ENCODE data around the gene KIFC1. TPM values are rescaled to one million over a fixed set of nuclear protein-coding genes. Genes with fewer than 3 reads are reported as not detected.

Gene KIFC1
- total and polyA plus RNA-seq, 9 of the 15 experiments (the other 6 are each of a cell fraction or from before 2014, with no cell fraction given) = 1.3 to 95.2 (median 76.9) TPM

DNA sequence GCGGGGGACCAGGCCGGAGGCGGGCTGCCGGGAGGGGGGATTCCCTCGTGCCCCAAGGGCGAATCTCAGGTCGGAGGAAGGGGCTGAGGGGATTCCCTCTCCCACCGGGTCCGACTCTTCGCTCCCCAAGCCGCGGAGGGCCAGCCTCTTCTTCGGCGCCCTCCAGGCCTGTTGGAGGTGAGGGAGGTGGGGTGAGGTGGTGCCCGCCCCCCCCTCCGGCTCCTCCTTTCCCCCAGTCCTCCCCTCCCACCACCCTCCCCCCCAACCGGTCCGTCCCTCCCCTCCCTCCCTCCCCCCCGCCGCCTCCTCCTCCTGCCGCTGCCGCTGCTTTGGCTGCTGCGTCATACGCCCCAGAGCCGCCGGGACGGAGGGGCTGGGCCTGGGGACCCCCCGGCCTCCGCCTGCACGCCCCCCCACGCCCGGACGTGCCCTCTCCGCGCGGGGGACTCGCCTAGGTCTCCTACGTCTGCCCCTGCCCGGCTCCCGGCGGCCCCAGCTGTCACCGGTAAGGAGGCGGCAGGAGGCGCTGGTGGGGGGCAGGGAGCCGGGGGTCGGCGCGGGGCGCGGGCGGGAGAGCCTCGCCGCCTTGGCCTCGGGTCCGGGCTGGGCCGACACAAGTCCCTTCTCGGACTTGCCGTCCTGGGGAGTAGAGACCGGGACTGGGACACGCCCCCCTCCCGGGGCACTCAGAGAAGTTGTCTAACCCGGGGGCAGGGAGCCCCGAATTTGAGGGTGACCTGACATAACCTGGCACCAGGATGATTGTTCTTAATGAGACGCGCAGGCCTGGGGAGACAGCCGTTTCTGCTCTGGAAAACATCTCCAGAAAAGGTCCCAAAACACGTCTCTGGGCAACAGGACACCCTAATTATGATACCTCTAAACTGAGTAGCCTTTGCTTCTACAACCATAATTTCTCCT is 19.3 kb downstream of the KIFC1 start, which contains the start of gene PHF1 (continued):
- peak in 1 of 2 experiments; percentile 74; a peak in 2 of 4 replicates for TF ChIP-seq HDAC1 (IDR thresholded peaks at IDR 0.05)
- TF ChIP-seq ZNF780A (CRISPR knock-in tag; IDR thresholded peaks at IDR 0.05) = no peak
- TF ChIP-seq HNRNPH1 (optimal IDR thresholded peaks at IDR 0.05; ENCODE audit: low read depth, low read length) = no peak
- no peak for TF ChIP-seq SP2 (IDR thresholded peaks at IDR 0.05; ENCODE audit: extremely low read depth, low read depth, low read length, poor library complexity, severe bottlenecking)
- TF ChIP-seq BHLHE40 (IDR thresholded peaks at IDR 0.05; ENCODE audit: low read length) = no peak
- TF ChIP-seq ZKSCAN8 (CRISPR knock-in tag; IDR thresholded peaks at IDR 0.05) = no peak
- no peak for TF ChIP-seq ZNF75A (CRISPR knock-in tag; IDR thresholded peaks at IDR 0.05)
- TF ChIP-seq, protein P1, sequence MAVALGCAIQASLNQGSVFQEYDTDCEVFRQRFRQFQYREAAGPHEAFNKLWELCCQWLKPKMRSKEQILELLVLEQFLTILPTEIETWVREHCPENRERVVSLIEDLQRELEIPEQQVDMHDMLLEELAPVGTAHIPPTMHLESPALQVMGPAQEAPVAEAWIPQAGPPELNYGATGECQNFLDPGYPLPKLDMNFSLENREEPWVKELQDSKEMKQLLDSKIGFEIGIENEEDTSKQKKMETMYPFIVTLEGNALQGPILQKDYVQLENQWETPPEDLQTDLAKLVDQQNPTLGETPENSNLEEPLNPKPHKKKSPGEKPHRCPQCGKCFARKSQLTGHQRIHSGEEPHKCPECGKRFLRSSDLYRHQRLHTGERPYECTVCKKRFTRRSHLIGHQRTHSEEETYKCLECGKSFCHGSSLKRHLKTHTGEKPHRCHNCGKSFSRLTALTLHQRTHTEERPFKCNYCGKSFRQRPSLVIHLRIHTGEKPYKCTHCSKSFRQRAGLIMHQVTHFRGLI (CRISPR knock-in tag; IDR thresholded peaks at IDR 0.05) = no peak
- TF ChIP-seq ARNT (IDR thresholded peaks at IDR 0.05) = no peak
- TF ChIP-seq, protein P2, sequence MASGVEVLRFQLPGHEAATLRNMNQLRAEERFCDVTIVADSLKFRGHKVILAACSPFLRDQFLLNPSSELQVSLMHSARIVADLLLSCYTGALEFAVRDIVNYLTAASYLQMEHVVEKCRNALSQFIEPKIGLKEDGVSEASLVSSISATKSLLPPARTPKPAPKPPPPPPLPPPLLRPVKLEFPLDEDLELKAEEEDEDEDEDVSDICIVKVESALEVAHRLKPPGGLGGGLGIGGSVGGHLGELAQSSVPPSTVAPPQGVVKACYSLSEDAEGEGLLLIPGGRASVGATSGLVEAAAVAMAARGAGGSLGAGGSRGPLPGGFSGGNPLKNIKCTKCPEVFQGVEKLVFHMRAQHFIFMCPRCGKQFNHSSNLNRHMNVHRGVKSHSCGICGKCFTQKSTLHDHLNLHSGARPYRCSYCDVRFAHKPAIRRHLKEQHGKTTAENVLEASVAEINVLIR (CRISPR knock-in tag; IDR thresholded peaks at IDR 0.05) = no peak
- TF ChIP-seq, protein P3, sequence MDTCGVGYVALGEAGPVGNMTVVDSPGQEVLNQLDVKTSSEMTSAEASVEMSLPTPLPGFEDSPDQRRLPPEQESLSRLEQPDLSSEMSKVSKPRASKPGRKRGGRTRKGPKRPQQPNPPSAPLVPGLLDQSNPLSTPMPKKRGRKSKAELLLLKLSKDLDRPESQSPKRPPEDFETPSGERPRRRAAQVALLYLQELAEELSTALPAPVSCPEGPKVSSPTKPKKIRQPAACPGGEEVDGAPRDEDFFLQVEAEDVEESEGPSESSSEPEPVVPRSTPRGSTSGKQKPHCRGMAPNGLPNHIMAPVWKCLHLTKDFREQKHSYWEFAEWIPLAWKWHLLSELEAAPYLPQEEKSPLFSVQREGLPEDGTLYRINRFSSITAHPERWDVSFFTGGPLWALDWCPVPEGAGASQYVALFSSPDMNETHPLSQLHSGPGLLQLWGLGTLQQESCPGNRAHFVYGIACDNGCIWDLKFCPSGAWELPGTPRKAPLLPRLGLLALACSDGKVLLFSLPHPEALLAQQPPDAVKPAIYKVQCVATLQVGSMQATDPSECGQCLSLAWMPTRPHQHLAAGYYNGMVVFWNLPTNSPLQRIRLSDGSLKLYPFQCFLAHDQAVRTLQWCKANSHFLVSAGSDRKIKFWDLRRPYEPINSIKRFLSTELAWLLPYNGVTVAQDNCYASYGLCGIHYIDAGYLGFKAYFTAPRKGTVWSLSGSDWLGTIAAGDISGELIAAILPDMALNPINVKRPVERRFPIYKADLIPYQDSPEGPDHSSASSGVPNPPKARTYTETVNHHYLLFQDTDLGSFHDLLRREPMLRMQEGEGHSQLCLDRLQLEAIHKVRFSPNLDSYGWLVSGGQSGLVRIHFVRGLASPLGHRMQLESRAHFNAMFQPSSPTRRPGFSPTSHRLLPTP (IDR thresholded peaks at IDR 0.05; ENCODE audit: borderline replicate concordance, extremely low read depth, insufficient read length) = no peak
- TF ChIP-seq ATF1 (CRISPR knock-in tag; IDR thresholded peaks at IDR 0.05) = no peak
- peak; percentile 50 for TF ChIP-seq ATF1 (tag; IDR thresholded peaks at IDR 0.05)
- TF ChIP-seq GATA2 (CRISPR knock-in tag; IDR thresholded peaks at IDR 0.05) = no peak
- TF ChIP-seq, protein P4, sequence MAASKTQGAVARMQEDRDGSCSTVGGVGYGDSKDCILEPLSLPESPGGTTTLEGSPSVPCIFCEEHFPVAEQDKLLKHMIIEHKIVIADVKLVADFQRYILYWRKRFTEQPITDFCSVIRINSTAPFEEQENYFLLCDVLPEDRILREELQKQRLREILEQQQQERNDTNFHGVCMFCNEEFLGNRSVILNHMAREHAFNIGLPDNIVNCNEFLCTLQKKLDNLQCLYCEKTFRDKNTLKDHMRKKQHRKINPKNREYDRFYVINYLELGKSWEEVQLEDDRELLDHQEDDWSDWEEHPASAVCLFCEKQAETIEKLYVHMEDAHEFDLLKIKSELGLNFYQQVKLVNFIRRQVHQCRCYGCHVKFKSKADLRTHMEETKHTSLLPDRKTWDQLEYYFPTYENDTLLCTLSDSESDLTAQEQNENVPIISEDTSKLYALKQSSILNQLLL (CRISPR knock-in tag; IDR thresholded peaks at IDR 0.05; ENCODE audit: borderline replicate concordance) = no peak
- no peak for TF ChIP-seq ZNF583 (CRISPR knock-in tag; IDR thresholded peaks at IDR 0.05)
- TF ChIP-seq NFE2 (IDR thresholded peaks at IDR 0.05; ENCODE audit: low read depth) = peak; percentile 17; the same call in 1 of the 2 replicates
- TF ChIP-seq TAL1 (IDR thresholded peaks at IDR 0.05) = no peak
- TF ChIP-seq DPF2 (IDR thresholded peaks at IDR 0.05) = peak; percentile 36; the same call in 1 of the 2 replicates
- peak; percentile 22 for TF ChIP-seq SMAD1 (IDR thresholded peaks at IDR 0.05; ENCODE audit: low read depth, low read length, partially characterized antibody)
